ENCODE measurements around the gene NUP43.

- TF ChIP-seq, protein P1, sequence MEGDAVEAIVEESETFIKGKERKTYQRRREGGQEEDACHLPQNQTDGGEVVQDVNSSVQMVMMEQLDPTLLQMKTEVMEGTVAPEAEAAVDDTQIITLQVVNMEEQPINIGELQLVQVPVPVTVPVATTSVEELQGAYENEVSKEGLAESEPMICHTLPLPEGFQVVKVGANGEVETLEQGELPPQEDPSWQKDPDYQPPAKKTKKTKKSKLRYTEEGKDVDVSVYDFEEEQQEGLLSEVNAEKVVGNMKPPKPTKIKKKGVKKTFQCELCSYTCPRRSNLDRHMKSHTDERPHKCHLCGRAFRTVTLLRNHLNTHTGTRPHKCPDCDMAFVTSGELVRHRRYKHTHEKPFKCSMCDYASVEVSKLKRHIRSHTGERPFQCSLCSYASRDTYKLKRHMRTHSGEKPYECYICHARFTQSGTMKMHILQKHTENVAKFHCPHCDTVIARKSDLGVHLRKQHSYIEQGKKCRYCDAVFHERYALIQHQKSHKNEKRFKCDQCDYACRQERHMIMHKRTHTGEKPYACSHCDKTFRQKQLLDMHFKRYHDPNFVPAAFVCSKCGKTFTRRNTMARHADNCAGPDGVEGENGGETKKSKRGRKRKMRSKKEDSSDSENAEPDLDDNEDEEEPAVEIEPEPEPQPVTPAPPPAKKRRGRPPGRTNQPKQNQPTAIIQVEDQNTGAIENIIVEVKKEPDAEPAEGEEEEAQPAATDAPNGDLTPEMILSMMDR (IDR thresholded peaks at IDR 0.05): no peak
- no peak for TF ChIP-seq EP300 (IDR thresholded peaks at IDR 0.05)
Measured at GRCh38 chr6:149769676-149770075, 23.3 kb upstream of the NUP43 start.
